ENCODE results near the gene TBC1D12. TPM values are rescaled to one million over a fixed set of nuclear protein-coding genes. Genes with fewer than 3 reads are reported as not detected.
A peak's percentile ranks its signal among the peaks of the same experiment; 100 is the strongest.

The TBC1D12 gene
- total RNA-seq, 1 donor from 2014 or later = 14.7 TPM

DNA sequence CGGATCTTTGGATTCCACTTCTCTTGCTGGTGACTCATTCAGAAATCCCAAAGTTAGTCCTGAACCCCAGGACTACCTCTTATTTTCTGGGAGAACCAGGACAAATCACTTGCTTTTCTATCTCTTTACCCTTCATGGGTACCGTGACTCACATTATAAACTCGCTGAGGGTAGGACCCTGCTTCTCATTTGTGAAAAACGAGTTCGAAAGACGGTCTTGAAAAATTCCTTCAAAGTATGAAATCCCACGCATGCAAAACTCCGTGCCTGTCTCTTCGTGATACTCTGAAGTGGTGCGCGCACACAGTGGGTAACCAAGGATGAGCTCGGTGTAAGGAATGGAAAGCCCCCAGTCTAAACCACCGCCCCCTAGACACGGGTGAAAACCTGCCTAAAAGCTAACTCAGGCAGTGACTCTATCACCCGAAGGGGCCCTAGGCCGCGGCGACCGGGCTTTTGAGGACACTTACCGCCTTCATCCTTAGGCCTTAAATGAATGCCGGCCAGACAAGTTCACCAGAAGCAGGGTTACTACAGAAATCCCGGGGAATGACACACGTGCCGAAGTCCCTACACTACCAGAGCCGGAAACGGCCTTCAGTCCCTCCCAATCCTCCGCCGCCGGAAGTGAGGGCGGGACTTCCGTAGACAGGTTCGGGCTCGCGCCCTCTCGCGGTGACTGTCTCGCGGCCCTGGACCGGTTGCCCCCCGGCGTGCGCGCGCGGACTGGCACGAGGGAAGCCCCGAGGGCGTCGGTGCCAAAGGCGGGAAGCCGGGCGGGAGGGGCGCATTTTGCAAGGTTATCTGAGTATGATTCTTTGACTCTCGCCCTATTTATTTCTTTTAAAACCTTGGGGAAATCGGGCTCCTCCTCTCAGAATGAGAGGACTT lies 39.7 kb upstream of the TBC1D12 start, which contains the start of gene NOC3L:
TSS of gene NOC3L (minus strand) at position 580 of the 891 bp plus-strand sequence. CDS start at position 479, 101 bp downstream.
- no peaks in the 10 kb centered on the region for H3K9me3 ChIP-seq
- TF ChIP-seq POLR2AphosphoS5 (IDR thresholded peaks at IDR 0.05; ENCODE audit: insufficient read depth in 1 of 2, low read depth in 1 of 2) (peak; percentile 78 to 94), POLR2A (IDR thresholded peaks at IDR 0.05) (no peak)
- TF ChIP-seq, protein P1, sequence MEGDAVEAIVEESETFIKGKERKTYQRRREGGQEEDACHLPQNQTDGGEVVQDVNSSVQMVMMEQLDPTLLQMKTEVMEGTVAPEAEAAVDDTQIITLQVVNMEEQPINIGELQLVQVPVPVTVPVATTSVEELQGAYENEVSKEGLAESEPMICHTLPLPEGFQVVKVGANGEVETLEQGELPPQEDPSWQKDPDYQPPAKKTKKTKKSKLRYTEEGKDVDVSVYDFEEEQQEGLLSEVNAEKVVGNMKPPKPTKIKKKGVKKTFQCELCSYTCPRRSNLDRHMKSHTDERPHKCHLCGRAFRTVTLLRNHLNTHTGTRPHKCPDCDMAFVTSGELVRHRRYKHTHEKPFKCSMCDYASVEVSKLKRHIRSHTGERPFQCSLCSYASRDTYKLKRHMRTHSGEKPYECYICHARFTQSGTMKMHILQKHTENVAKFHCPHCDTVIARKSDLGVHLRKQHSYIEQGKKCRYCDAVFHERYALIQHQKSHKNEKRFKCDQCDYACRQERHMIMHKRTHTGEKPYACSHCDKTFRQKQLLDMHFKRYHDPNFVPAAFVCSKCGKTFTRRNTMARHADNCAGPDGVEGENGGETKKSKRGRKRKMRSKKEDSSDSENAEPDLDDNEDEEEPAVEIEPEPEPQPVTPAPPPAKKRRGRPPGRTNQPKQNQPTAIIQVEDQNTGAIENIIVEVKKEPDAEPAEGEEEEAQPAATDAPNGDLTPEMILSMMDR (IDR thresholded peaks at IDR 0.05) = peak; percentile 70 to 85 (median 81)
- no peaks in the 10 kb centered on the region for H3K27me3 ChIP-seq
- H3K27ac ChIP-seq = peak within 1 kb of the TSS; percentile 37
- H3K4me1 ChIP-seq = peaks cover 21% of the 10 kb centered on the region
- DNase-seq (ENCODE audit: extremely low spot score in 2 of 2) = peak in 1 of 2 donors; percentile 94
- peak within 1 kb of the TSS; percentile 82 to 83 for H3K4me3 ChIP-seq
- H3K36me3 ChIP-seq = peaks cover 0 to 5% of the 10 kb centered on the region in 2 donors
- intact Hi-C loops (cut with DNase I) = loop anchor here (10.0 kb wide), 1 partner anchor 82 kb away; no protein-coding TSS in a partner anchor

DNA sequence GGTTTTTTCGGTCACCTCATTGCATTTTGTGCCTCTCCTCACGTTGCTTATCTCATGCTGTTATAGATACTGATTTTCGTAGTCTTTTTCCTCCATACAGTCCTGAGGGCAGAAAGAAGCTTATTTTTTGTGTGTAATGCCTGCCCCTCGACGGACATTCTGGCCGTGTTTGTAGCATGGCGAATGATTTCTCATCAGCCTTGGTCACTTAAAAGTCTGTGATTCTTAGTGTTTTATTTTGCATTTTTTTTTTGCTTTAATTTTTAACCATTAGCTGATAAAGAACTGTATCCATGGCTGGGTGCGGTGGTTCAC lies 39.1 kb upstream of the TBC1D12 start:
- peaks cover 21% of the 10 kb centered on the region for H3K4me1 ChIP-seq
- H3K4me3 ChIP-seq = peak overlapping the region; percentile 82 to 83
- intact Hi-C loops (cut with DNase I) = loop anchor here (10.0 kb wide), 1 partner anchor 82 kb away; no protein-coding TSS in a partner anchor
- DNase-seq (ENCODE audit: extremely low spot score in 2 of 2) = no peak
- H3K9me3 ChIP-seq = no peaks in the 10 kb centered on the region
- TF ChIP-seq POLR2A (IDR thresholded peaks at IDR 0.05) (no peak), POLR2AphosphoS5 (IDR thresholded peaks at IDR 0.05; ENCODE audit: insufficient read depth in 1 of 2, low read depth in 1 of 2) (no peak)
- TF ChIP-seq, protein P1 (IDR thresholded peaks at IDR 0.05) = no peak
- H3K36me3 ChIP-seq = peaks cover 0 to 4% of the 10 kb centered on the region in 2 donors
- H3K27me3 ChIP-seq = no peaks in the 10 kb centered on the region
- H3K27ac ChIP-seq = peak overlapping the region; percentile 37

DNA sequence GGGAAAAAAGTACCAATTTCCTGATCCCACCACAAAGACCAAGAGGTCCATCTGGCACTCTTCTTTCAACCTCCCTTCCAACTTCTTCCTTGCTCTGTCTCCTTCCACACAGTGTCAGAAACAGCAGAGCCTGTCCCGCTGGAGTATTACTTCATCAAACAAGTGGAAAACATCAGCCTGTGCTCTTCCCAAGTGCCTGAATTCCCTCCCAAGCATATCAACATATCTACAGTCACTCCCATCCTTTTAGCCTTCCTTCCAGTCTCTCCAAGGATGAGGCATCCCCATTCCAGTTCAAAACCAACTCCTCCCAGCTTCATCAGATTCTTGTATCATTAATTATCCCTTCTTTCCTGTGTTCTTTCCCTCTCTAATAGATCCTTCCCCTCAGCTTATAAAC lies 37.9 kb upstream of the TBC1D12 start:
- intact Hi-C loops (cut with DNase I) = loop anchor here (10.0 kb wide), 1 partner anchor 80 kb away; no protein-coding TSS in a partner anchor
- no peaks in the 10 kb centered on the region for H3K27me3 ChIP-seq
- H3K27ac ChIP-seq = no peak overlapping the region
- TF ChIP-seq POLR2AphosphoS5 (IDR thresholded peaks at IDR 0.05; ENCODE audit: insufficient read depth in 1 of 2, low read depth in 1 of 2) (no peak), POLR2A (IDR thresholded peaks at IDR 0.05) (no peak)
- TF ChIP-seq, protein P1 (IDR thresholded peaks at IDR 0.05) = no peak
- H3K4me1 ChIP-seq = peaks cover 21% of the 10 kb centered on the region
- no peak for DNase-seq (ENCODE audit: extremely low spot score in 2 of 2)
- H3K9me3 ChIP-seq = no peaks in the 10 kb centered on the region
- no peak overlapping the region for H3K4me3 ChIP-seq
- H3K36me3 ChIP-seq = peaks cover 0 to 4% of the 10 kb centered on the region in 2 donors

DNA sequence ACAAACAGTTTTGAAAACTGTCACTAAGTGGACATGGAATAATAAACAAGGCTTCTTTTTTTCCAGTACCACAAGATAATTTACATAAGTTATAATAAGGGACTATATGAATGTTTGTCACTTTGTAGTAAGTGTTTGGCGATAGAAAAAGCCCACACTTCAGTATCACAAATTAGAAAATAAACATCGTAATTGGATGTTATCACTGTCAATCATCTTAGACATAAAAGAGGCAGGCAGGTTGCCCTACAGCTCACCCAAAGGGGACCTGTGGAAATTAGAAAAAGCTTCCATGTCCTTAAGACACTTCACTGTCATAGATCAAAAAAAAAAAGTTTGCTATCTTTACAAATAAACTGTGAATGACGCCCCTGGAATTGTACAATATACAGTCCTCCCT lies 36.0 kb upstream of the TBC1D12 start:
- intact Hi-C loops (cut with DNase I) = loop anchor here (10.0 kb wide), 1 partner anchor 78 kb away; no protein-coding TSS in a partner anchor
- no peak overlapping the region for H3K27ac ChIP-seq
- no peak for DNase-seq (ENCODE audit: extremely low spot score in 2 of 2)

More for the DNA sequence above, 36.0 kb upstream of the TBC1D12 start:
- no peak for TF ChIP-seq POLR2AphosphoS5 (IDR thresholded peaks at IDR 0.05; ENCODE audit: insufficient read depth in 1 of 2, low read depth in 1 of 2)
- TF ChIP-seq POLR2A (IDR thresholded peaks at IDR 0.05) = no peak
- TF ChIP-seq, protein P1 (IDR thresholded peaks at IDR 0.05) = no peak
- Histone ChIP-seq H3K4me3 (no peak overlapping the region), H3K36me3 (no peaks in the 10 kb centered on the region), H3K4me1 (peaks cover 14% of the 10 kb centered on the region), H3K27me3 (no peaks in the 10 kb centered on the region), H3K9me3 (no peaks in the 10 kb centered on the region)

Data from vagina (tissue), 2 donors.